Stomach (tissue), 4 donors: ENCODE measurements around the gene F10.

Source experiments
- EP300 ChIP-seq: sonication (generic); formaldehyde crosslinking; IDR thresholded peaks from one replicate; pipeline ENCODE4 v1.6.1; 2017; ENCODE audit warnings: antibody characterized with exemption
- POLR2A ChIP-seq, 4 donors: fragments of 450-650 bp; IDR thresholded peaks; one replicate each; pipeline ENCODE4 v1.6.1; 2016; ENCODE audit warnings: antibody characterized with exemption in 4 of 4, control low read depth in 2 of 4, mild to moderate bottlenecking in 1 of 4, moderate library complexity in 1 of 4
- POLR2AphosphoS5 ChIP-seq, 3 donors: sonication (generic); formaldehyde crosslinking; IDR thresholded peaks; one replicate each; pipeline ENCODE4 v1.6.1; 2016; ENCODE audit warnings: antibody characterized with exemption in 3 of 3
- TF ChIP-seq, protein P1 (sequence below), 7 experiments: fragments of 450-650 bp in 4 of 7; fragments of 200-600 bp in 3 of 7; sonication (generic) in 3 of 7; IDR thresholded peaks; one replicate each; pipeline ENCODE4 v1.5.1; 2016 to 2019; ENCODE audit warnings: antibody characterized with exemption in 7 of 7, control low read depth in 2 of 7, mild to moderate bottlenecking in 1 of 7

DNA sequence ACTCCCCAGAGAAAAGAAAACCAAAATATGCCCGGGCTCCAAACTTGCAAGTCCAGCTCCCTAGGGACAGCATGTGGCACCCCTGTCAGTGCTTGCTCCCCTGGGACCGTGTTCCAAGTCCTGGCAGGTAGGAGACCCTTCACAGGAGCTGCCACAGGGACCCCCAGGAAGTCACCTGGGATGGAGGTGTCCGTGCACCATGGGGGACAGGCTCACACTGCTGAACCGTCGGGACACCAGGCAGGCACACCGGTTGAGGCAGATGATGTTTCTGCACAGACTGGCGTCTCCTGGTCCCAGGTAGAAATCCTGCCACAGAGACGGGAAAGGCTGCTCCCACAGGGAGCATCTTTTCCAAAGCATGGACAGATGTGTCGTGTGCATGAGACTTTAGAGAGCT lies 24.2 kb downstream of the F10 start:
- TF ChIP-seq, protein P1, sequence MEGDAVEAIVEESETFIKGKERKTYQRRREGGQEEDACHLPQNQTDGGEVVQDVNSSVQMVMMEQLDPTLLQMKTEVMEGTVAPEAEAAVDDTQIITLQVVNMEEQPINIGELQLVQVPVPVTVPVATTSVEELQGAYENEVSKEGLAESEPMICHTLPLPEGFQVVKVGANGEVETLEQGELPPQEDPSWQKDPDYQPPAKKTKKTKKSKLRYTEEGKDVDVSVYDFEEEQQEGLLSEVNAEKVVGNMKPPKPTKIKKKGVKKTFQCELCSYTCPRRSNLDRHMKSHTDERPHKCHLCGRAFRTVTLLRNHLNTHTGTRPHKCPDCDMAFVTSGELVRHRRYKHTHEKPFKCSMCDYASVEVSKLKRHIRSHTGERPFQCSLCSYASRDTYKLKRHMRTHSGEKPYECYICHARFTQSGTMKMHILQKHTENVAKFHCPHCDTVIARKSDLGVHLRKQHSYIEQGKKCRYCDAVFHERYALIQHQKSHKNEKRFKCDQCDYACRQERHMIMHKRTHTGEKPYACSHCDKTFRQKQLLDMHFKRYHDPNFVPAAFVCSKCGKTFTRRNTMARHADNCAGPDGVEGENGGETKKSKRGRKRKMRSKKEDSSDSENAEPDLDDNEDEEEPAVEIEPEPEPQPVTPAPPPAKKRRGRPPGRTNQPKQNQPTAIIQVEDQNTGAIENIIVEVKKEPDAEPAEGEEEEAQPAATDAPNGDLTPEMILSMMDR (IDR thresholded peaks at IDR 0.05), result no peak
- TF ChIP-seq POLR2A (IDR thresholded peaks at IDR 0.05), result no peak
- TF ChIP-seq EP300, result no peak
- TF ChIP-seq POLR2AphosphoS5 (IDR thresholded peaks at IDR 0.05), result no peak
